Measurements from ENCODE around the gene RPL21. TPM values are rescaled to one million over a fixed set of nuclear protein-coding genes. Genes with fewer than 3 reads are reported as not detected.
"Not testable (repeated sequence)": the region's sequence is repeated elsewhere in the genome, so short reads cannot be mapped to it uniquely, and the experiment has no call there.

The RPL21 gene
- total RNA-seq, 2 experiments from 2014 or later: 1,401 to 1,445 TPM

- Mint-ChIP-seq H3K4me1 (ENCODE audit: low read depth) (peaks cover 31% of the 10 kb centered on the region), H3K36me3 (ENCODE audit: low read depth) (no peaks in the 10 kb centered on the region), H3K4me3 (no peak overlapping the region), H3K27ac (no peak overlapping the region), H3K9me3 (peaks cover 2% of the 10 kb centered on the region), H3K27me3 (no peaks in the 10 kb centered on the region)
- no peak for DNase-seq
- no peak for TF ChIP-seq CTCF (IDR thresholded peaks at IDR 0.05)
- CTCF ChIA-PET: interaction anchor here (0.7 to 2.0 kb wide), 4 partner anchors 11 to 44 kb away, joined by 3 to 6 read pairs (median 4); partner anchors contain the start of gene RASL11A
- POLR2A ChIA-PET: interaction anchor here (2.1 kb wide), 1 partner anchor 37 kb away, joined by 7 read pairs; no protein-coding TSS in a partner anchor
- intact Hi-C loops (cut with micrococcal nuclease): no loop called here
- ATAC-seq: no peak
Observed at GRCh38 chr13:27295096-27295495, 43.7 kb downstream of the RPL21 start.

GRCh38 chr13:27295660-27296059 is 44.3 kb downstream of the RPL21 start:
- no peak overlapping the region for H3K4me3 Mint-ChIP-seq
- intact Hi-C loops (cut with micrococcal nuclease): no loop called here
- peaks cover 2% of the 10 kb centered on the region for H3K9me3 Mint-ChIP-seq
- DNase-seq (no peak), ATAC-seq (no peak)
- POLR2A ChIA-PET: interaction anchor here (2.1 kb wide), 1 partner anchor 38 kb away, joined by 7 read pairs; no protein-coding TSS in a partner anchor
- no peak for TF ChIP-seq CTCF (IDR thresholded peaks at IDR 0.05)
- H3K4me1 Mint-ChIP-seq (ENCODE audit: low read depth): peaks cover 31% of the 10 kb centered on the region
- CTCF ChIA-PET: interaction anchor here (0.7 to 2.0 kb wide), 2 partner anchors 12 to 23 kb away, joined by 3 to 6 read pairs; no protein-coding TSS in a partner anchor
- H3K27me3 Mint-ChIP-seq: no peaks in the 10 kb centered on the region
- no peaks in the 10 kb centered on the region for H3K36me3 Mint-ChIP-seq (ENCODE audit: low read depth)
- no peak overlapping the region for H3K27ac Mint-ChIP-seq

GRCh38 chr13:27296496-27296895 is 45.1 kb downstream of the RPL21 start:
- Mint-ChIP-seq H3K4me3 (no peak overlapping the region), H3K27me3 (no peaks in the 10 kb centered on the region), H3K36me3 (ENCODE audit: low read depth) (no peaks in the 10 kb centered on the region), H3K27ac (no peak overlapping the region), H3K4me1 (ENCODE audit: low read depth) (peaks cover 31% of the 10 kb centered on the region), H3K9me3 (peaks cover 2% of the 10 kb centered on the region)
- ChIA-PET POLR2A (no interaction called here), CTCF (interaction anchor here (2.0 kb wide), 1 partner anchor 24 kb away, joined by 6 read pairs; no protein-coding TSS in a partner anchor)
- ATAC-seq (no peak), DNase-seq (no peak)
- intact Hi-C loops (cut with micrococcal nuclease): no loop called here
- TF ChIP-seq CTCF (IDR thresholded peaks at IDR 0.05): no peak

GRCh38 chr13:27298849-27299248 is 47.5 kb downstream of the RPL21 start:
- intact Hi-C loops (cut with micrococcal nuclease): no loop called here
- peaks cover 6% of the 10 kb centered on the region for H3K9me3 Mint-ChIP-seq
- ATAC-seq: no peak
- no peaks in the 10 kb centered on the region for H3K27me3 Mint-ChIP-seq
- H3K4me1 Mint-ChIP-seq (ENCODE audit: low read depth): peaks cover 28% of the 10 kb centered on the region
- TF ChIP-seq CTCF (IDR thresholded peaks at IDR 0.05): no peak
- ChIA-PET POLR2A (interaction anchor here (0.7 kb wide), 1 partner anchor 41 kb away, joined by 3 read pairs; no protein-coding TSS in a partner anchor), CTCF (interaction anchor here (0.9 to 1.8 kb wide), 4 partner anchors 27 to 34 kb away, joined by 3 to 7 read pairs (median 3); partner anchors contain the start of gene RASL11A)
- no peak for DNase-seq
- no peak overlapping the region for H3K27ac Mint-ChIP-seq
- no peak overlapping the region for H3K4me3 Mint-ChIP-seq
- H3K36me3 Mint-ChIP-seq (ENCODE audit: low read depth): no peaks in the 10 kb centered on the region

GRCh38 chr13:27300406-27300805 is 49.0 kb downstream of the RPL21 start:
- H3K27me3 Mint-ChIP-seq; H3K36me3 Mint-ChIP-seq (ENCODE audit: low read depth); ATAC-seq; H3K27ac Mint-ChIP-seq; H3K4me3 Mint-ChIP-seq; intact Hi-C loops (cut with micrococcal nuclease); DNase-seq; H3K9me3 Mint-ChIP-seq: not testable (repeated sequence)
- ChIA-PET CTCF (interaction anchor here (0.8 to 1.8 kb wide), 5 partner anchors 22 to 315 kb away, joined by 3 to 7 read pairs (median 5); partner anchors contain the start of gene RASL11A), POLR2A (interaction anchor here (1.1 kb wide), 1 partner anchor 42 kb away, joined by 3 read pairs; no protein-coding TSS in a partner anchor)
- H3K4me1 Mint-ChIP-seq (ENCODE audit: low read depth): peaks cover 13% of the 10 kb centered on the region

Data from activated CD8-positive, alpha-beta T cell treated with anti-CD3 and anti-CD28 coated beads for 36 hours (primary cell).